Astrocyte of the hippocampus (primary cell): Measurements from ENCODE around the gene B3GNT7.
A peak's percentile ranks its signal among the peaks of the same experiment; 100 is the strongest.
"Not testable (repeated sequence)": the region's sequence is repeated elsewhere in the genome, so short reads cannot be mapped to it uniquely, and the experiment has no call there.

Source experiments
- DNase-seq: peaks from one replicate; pipeline ENCODE4 v3.0.0; 2011; ENCODE audit warnings: low read depth, low spot score

The B3GNT7 gene

GRCh38 chr2:231395188-231396057 is at the start of gene B3GNT7:
Gene B3GNT7 (plus strand): TSS chr2:231395710. CDS start chr2:231395804, 94 bp downstream.
- no peak for DNase-seq

- no peak for DNase-seq
These were observed 48.4 kb upstream of the B3GNT7 start for GRCh38 chr2:231347081-231347480.

- no peak for DNase-seq
These were observed 47.9 kb upstream of the B3GNT7 start for GRCh38 chr2:231347638-231348037.

GRCh38 chr2:231348173-231348572 is 47.3 kb upstream of the B3GNT7 start:
- peak; percentile 29 for DNase-seq

- no peak for DNase-seq
These were observed 46.7 kb upstream of the B3GNT7 start for GRCh38 chr2:231348704-231349373.

GRCh38 chr2:231349374-231349735 is 46.2 kb upstream of the B3GNT7 start:
- DNase-seq, result not testable (repeated sequence)

GRCh38 chr2:231351648-231352047 is 43.9 kb upstream of the B3GNT7 start:
- DNase-seq, result no peak

GRCh38 chr2:231353469-231353868 is 42.0 kb upstream of the B3GNT7 start:
- DNase-seq, result no peak

GRCh38 chr2:231355508-231356465 is 39.7 kb upstream of the B3GNT7 start:
- no peak for DNase-seq

GRCh38 chr2:231356466-231356844 is 39.1 kb upstream of the B3GNT7 start:
- DNase-seq, result no peak

- DNase-seq, result no peak
These were observed 38.5 kb upstream of the B3GNT7 start for GRCh38 chr2:231357048-231357447.

- DNase-seq, result no peak
These were observed 37.6 kb upstream of the B3GNT7 start for GRCh38 chr2:231357931-231358330.

GRCh38 chr2:231359441-231359840 is 36.1 kb upstream of the B3GNT7 start:
- no peak for DNase-seq

GRCh38 chr2:231359948-231360347 is 35.6 kb upstream of the B3GNT7 start:
- no peak for DNase-seq

GRCh38 chr2:231360401-231360800 is 35.1 kb upstream of the B3GNT7 start:
- DNase-seq, result no peak

- DNase-seq, result no peak
These were observed 34.6 kb upstream of the B3GNT7 start for GRCh38 chr2:231360881-231361371.

GRCh38 chr2:231361701-231362554 is 33.6 kb upstream of the B3GNT7 start:
- DNase-seq, result no peak

GRCh38 chr2:231362555-231363184 is 32.8 kb upstream of the B3GNT7 start:
- DNase-seq, result no peak

- no peak for DNase-seq
These were observed 31.4 kb upstream of the B3GNT7 start for GRCh38 chr2:231364061-231364460.
